ENCODE data around the gene AFMID.

- no peak for TF ChIP-seq CTCF (IDR thresholded peaks at IDR 0.05)
- no peak for TF ChIP-seq POLR2A (IDR thresholded peaks at IDR 0.05)
Measured at GRCh38 chr17:78234261-78234865, 47.2 kb downstream of the AFMID start.

Measured in body of pancreas (tissue), 4 donors.